Esophagus muscularis mucosa (tissue), 4 donors: Measurements from ENCODE around the gene SOD1. TPM values are rescaled to one million over a fixed set of nuclear protein-coding genes. Genes with fewer than 3 reads are reported as not detected.
"Not testable (repeated sequence)": the region's sequence is repeated elsewhere in the genome, so short reads cannot be mapped to it uniquely, and the experiment has no call there.

ENCODE experiments used
- DNase-seq: peaks from one replicate; pipeline ENCODE4 v3.0.0-alpha.2; 2017; ENCODE audit errors: extremely low spot score
- H3K27ac ChIP-seq, 4 donors: fragments of 200-600 bp; sonication (generic); replicated peaks in 1 of 4; 1 replicate in 3 of 4; 2 replicates in 1 of 4; pipeline ENCODE4 v1.5.1; 2016 to 2019; ENCODE audit warnings: mild to moderate bottlenecking in 1 of 4
- H3K27me3 ChIP-seq, 4 donors: fragments of 200-600 bp; sonication (generic); one replicate each; pipeline versions ENCODE4 v1.5.1 to v1.6.0; 2016 to 2019
- H3K36me3 ChIP-seq, 4 donors: fragments of 200-600 bp; sonication (generic); one replicate each; pipeline ENCODE4 v1.5.1; 2016 to 2019
- H3K4me1 ChIP-seq, 4 donors: fragments of 200-600 bp; sonication (generic); one replicate each; pipeline ENCODE4 v1.5.1; 2016 to 2019
- H3K4me3 ChIP-seq, 4 donors: fragments of 200-600 bp; sonication (generic); 1 replicate in 2 of 4; 2 replicates in 2 of 4; pipeline ENCODE4 v1.5.1; 2016 to 2019; ENCODE audit warnings: mild to moderate bottlenecking in 4 of 4, moderate library complexity in 1 of 4
- H3K9me3 ChIP-seq, 4 donors: fragments of 200-600 bp; sonication (generic); 1 replicate in 3 of 4; 2 replicates in 1 of 4; pipeline ENCODE4 v1.5.1; 2016 to 2019
- CTCF ChIP-seq, 3 experiments: fragments of 200-600 bp in 2 of 3; fragments of 450-650 bp in 1 of 3; sonication (generic) in 2 of 3; IDR thresholded peaks; one replicate each; pipeline ENCODE4 v1.5.1; 2017 to 2019; ENCODE audit warnings: antibody characterized with exemption in 3 of 3, mild to moderate bottlenecking in 2 of 3, moderate library complexity in 1 of 3
- EP300 ChIP-seq: sonication (generic); formaldehyde crosslinking; IDR thresholded peaks from one replicate; pipeline ENCODE4 v1.6.1; 2017; ENCODE audit warnings: antibody characterized with exemption
- POLR2A ChIP-seq: fragments of 450-650 bp; IDR thresholded peaks from one replicate; pipeline ENCODE4 v1.6.1; 2017; ENCODE audit warnings: antibody characterized with exemption, moderate library complexity, mild to moderate bottlenecking, low read depth
- POLR2AphosphoS5 ChIP-seq, 2 donors: sonication (generic); formaldehyde crosslinking; IDR thresholded peaks; one replicate each; pipeline ENCODE4 v1.6.1; 2017; ENCODE audit warnings: antibody characterized with exemption in 2 of 2
- WGBS: methylation state at CpG from one replicate; pipeline ENCODE4 v1.1.5; 2018; 5-methylcytosine and 5-hydroxymethylcytosine counted together
- intact Hi-C: fragments of 100-400 bp; cut with DNase I; formaldehyde crosslinking; loops from one replicate; pipeline ENCODE4 v1.15.1; 2023
- total RNA-seq, 4 donors: library from RNA; depleted of rRNA; stranded (reverse); fragments of >200 nt; gene quantifications; one replicate each; pipeline versions ENCODE4 v1.1.0 to v1.2.1, GENCODE V29; 2016

Gene SOD1
- total RNA-seq, 4 donors from 2014 or later: 185 to 258 (median 222) TPM

DNA sequence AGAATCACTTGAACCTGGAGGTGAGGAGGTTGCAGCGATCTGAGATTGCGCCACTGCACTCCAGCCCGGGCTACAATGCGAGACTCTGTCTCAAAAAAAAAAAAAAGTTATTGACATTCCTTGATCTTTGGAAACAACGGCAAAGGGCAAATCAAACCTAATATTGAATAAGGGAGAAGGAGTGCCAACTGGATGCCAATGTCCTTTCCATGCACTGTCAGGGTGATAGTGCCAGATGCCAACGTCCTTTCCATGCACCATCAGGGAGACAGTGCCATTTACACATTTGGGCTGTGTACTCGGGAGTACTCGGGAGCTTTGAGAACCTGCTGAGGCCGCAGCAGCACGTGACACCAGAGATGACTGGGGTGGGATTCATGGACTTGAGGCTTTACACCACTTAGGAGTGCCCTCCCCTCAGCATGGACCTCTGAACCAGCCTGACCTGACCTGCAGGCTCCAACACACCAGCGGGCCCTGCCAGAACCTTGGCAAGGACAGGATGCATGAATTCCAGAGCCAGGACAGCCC is 34.5 kb upstream of the SOD1 start:
- no peaks in the 10 kb centered on the region for H3K9me3 ChIP-seq
- DNase-seq: no peak
- H3K27ac ChIP-seq: no peak overlapping the region
- H3K4me3 ChIP-seq: no peak overlapping the region
- intact Hi-C loops: no loop called here
- no peaks in the 10 kb centered on the region for H3K27me3 ChIP-seq
- no peaks in the 10 kb centered on the region for H3K36me3 ChIP-seq
- 88% methylated on average over 11 of the region's 11 CpGs for WGBS
- no peak for TF ChIP-seq POLR2AphosphoS5 (IDR thresholded peaks at IDR 0.05)
- no peak for TF ChIP-seq CTCF (IDR thresholded peaks at IDR 0.05)
- no peak for TF ChIP-seq POLR2A
- no peak for TF ChIP-seq EP300
- H3K4me1 ChIP-seq: peaks cover 0 to 4% (median under 1%) of the 10 kb centered on the region in 4 donors

- H3K4me3 ChIP-seq: no peak overlapping the region
- no peak for TF ChIP-seq EP300
- TF ChIP-seq POLR2AphosphoS5 (IDR thresholded peaks at IDR 0.05): no peak
- TF ChIP-seq CTCF (IDR thresholded peaks at IDR 0.05): no peak
- TF ChIP-seq POLR2A: no peak
- H3K27ac ChIP-seq: no peak overlapping the region
- H3K9me3 ChIP-seq: no peaks in the 10 kb centered on the region
- 44% methylated on average over 8 of the region's 8 CpGs for WGBS
- intact Hi-C loops: no loop called here
- H3K4me1 ChIP-seq: peaks cover 0 to 9% (median 3%) of the 10 kb centered on the region in 4 donors
- H3K27me3 ChIP-seq: no peaks in the 10 kb centered on the region
- H3K36me3 ChIP-seq: no peaks in the 10 kb centered on the region
- DNase-seq: no peak
These were observed 29.4 kb upstream of the SOD1 start for GRCh38 chr21:31629972-31630711.

DNA sequence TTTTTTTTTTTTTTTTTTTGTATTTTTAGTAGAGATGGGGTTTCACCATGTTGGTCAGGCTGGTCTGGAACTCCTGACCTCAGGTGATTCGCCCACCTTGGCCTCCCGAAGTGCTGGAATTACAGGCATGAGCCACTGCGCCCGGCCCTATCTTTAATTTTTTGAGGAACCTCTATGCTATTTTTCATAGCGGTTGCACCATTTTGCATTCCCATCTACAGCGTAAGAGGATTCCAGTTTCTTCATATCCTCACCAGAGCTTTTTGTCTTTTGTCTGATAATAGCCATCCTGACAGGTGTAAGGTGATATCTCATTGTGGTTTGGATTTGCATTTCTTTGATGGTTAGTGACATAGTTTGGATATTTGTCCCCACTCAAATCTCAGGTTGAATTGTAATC is 27.6 kb upstream of the SOD1 start:
- H3K9me3 ChIP-seq, intact Hi-C loops, H3K36me3 ChIP-seq, H3K27ac ChIP-seq, H3K27me3 ChIP-seq, H3K4me1 ChIP-seq, DNase-seq, H3K4me3 ChIP-seq: not testable (repeated sequence)
- 97% methylated on average over 6 of the region's 6 CpGs for WGBS

DNA sequence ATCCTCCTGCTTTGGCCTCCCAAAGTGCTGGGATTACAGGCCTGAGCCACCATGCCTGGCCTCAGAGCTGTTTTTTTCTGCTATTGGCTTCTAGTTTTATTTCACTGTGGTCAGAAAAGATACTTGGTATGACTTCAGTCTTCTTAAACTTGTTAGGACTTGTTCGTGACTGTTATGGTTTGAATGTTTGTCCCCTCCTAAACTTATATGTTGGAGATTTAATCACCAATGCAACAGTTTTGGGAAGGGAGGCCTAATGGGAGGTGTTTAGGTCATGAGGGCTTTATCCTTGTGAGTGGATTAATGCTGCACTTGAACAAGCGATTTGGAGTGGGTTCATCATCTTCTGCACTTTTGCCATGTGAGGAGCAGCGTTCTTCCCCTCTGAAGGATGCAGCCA is 24.5 kb upstream of the SOD1 start:
- H3K27ac ChIP-seq: no peak overlapping the region
- peaks cover 0 to 6% (median 3%) of the 10 kb centered on the region in 4 donors for H3K4me1 ChIP-seq
- no peak for DNase-seq
- H3K27me3 ChIP-seq: no peaks in the 10 kb centered on the region
- WGBS: 93% methylated on average over 3 of the region's 3 CpGs
- TF ChIP-seq CTCF (IDR thresholded peaks at IDR 0.05) (no peak), EP300 (no peak), POLR2A (no peak), POLR2AphosphoS5 (IDR thresholded peaks at IDR 0.05) (no peak)
- no peaks in the 10 kb centered on the region for H3K36me3 ChIP-seq
- intact Hi-C loops: no loop called here
- H3K9me3 ChIP-seq: peaks cover 0 to 8% (median 0%) of the 10 kb centered on the region in 4 donors
- no peak overlapping the region for H3K4me3 ChIP-seq

DNA sequence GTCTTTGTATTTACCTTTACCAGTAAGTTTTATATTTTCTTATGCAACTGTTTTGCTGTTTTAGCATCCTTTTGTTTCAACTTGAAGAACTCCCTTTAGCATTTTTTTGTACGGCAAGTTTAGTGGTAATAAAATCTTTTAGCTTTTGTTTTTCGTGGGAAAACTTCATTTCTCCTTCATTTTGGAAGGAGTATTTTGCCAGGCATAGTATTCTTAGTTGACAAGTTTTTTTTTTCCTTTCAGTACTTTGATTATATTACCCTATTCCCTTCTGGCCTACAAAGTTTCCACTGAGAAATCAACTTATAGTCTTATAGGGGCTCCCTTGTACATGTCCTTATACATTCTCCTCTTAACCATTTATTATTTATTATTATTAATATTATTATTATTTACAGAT is 22.6 kb upstream of the SOD1 start:
- no peak for TF ChIP-seq POLR2A
- no peak for TF ChIP-seq EP300
- TF ChIP-seq POLR2AphosphoS5 (IDR thresholded peaks at IDR 0.05): no peak
- TF ChIP-seq CTCF (IDR thresholded peaks at IDR 0.05): no peak
- H3K27me3 ChIP-seq: no peaks in the 10 kb centered on the region
- intact Hi-C loops: no loop called here

More for the DNA sequence above, 22.6 kb upstream of the SOD1 start:
- peaks cover 0 to 8% (median 0%) of the 10 kb centered on the region in 4 donors for H3K9me3 ChIP-seq
- no peak overlapping the region for H3K4me3 ChIP-seq
- no peaks in the 10 kb centered on the region for H3K4me1 ChIP-seq
- no peak overlapping the region for H3K27ac ChIP-seq
- no peaks in the 10 kb centered on the region for H3K36me3 ChIP-seq
- DNase-seq: no peak
- whole genome bisulfite sequencing: 90% methylated on average over 2 of the region's 2 CpGs
